Transverse colon (tissue), 4 donors: Measurements from ENCODE around the gene BTG3. TPM values are rescaled to one million over a fixed set of nuclear protein-coding genes. Genes with fewer than 3 reads are reported as not detected.

Source experiments
- DNase-seq: peaks from one replicate; pipeline ENCODE4 v3.0.0-alpha.2; 2019
- H3K27ac ChIP-seq, 4 donors: fragments of 200-600 bp; sonication (generic); 2 replicates each; pipeline ENCODE4 v1.5.1; 2016 to 2018; ENCODE audit warnings: inconsistent platforms in 4 of 4
- H3K27me3 ChIP-seq: fragments of 200-600 bp; sonication (generic); 2 replicates; pipeline ENCODE4 v1.5.1; 2017; ENCODE audit warnings: inconsistent platforms
- H3K36me3 ChIP-seq, 4 donors: fragments of 200-600 bp; sonication (generic); 2 replicates each; pipeline ENCODE4 v1.5.1; 2017 to 2019; ENCODE audit warnings: inconsistent platforms in 4 of 4
- H3K4me1 ChIP-seq, 4 donors: fragments of 200-600 bp; sonication (generic); 2 replicates each; pipeline ENCODE4 v1.5.1; 2017 to 2020; ENCODE audit warnings: inconsistent platforms in 4 of 4
- H3K4me3 ChIP-seq, 4 donors: fragments of 200-600 bp; sonication (generic); 1 replicate in 1 of 4; 2 replicates in 3 of 4; pipeline versions ENCODE4 v1.5.1 to v1.6.1; 2017 to 2019; ENCODE audit warnings: inconsistent platforms in 4 of 4
- H3K9me3 ChIP-seq, 2 donors: fragments of 200-600 bp; sonication (generic); 2 replicates each; pipeline ENCODE4 v1.5.1; 2017 to 2019; ENCODE audit warnings: inconsistent platforms in 2 of 2
- CTCF ChIP-seq, 5 experiments: fragments of 200-600 bp in 3 of 5; fragments of 450-650 bp in 2 of 5; sonication (generic) in 3 of 5; IDR thresholded peaks; 1 replicate in 2 of 5; 2 replicates in 3 of 5; pipeline ENCODE4 v1.5.1; 2016 to 2017; ENCODE audit warnings: antibody characterized with exemption in 5 of 5, inconsistent platforms in 3 of 5, mild to moderate bottlenecking in 2 of 5, moderate library complexity in 1 of 5
- EP300 ChIP-seq: sonication (generic); formaldehyde crosslinking; IDR thresholded peaks from one replicate; pipeline ENCODE4 v1.6.1; 2017; ENCODE audit warnings: antibody characterized with exemption, low read depth
- POLR2A ChIP-seq: fragments of 450-650 bp; IDR thresholded peaks from one replicate; pipeline ENCODE4 v1.6.1; 2016; ENCODE audit warnings: antibody characterized with exemption, mild to moderate bottlenecking, moderate library complexity
- POLR2AphosphoS5 ChIP-seq, 3 donors: sonication (generic); formaldehyde crosslinking; IDR thresholded peaks; one replicate each; pipeline ENCODE4 v1.6.1; 2016; ENCODE audit warnings: antibody characterized with exemption in 3 of 3
- WGBS, 2 donors: methylation state at CpG; one replicate each; pipeline ENCODE4 v1.1.5; 2018; ENCODE audit warnings: low coverage in 1 of 2; 5-methylcytosine and 5-hydroxymethylcytosine counted together
- in situ Hi-C, 4 donors: fragments of 200-750 bp; cut with MboI; loops; one replicate each; pipeline versions ENCODE4 v1.15.0 to v1.15.1; 2017; ENCODE audit warnings: low sequenced_read_pairs in 3 of 4, low pct_ligation_motif_present in 1 of 4, low pct_unique_long_range_greater_than_20kb in 1 of 4
- intact Hi-C: fragments of 100-400 bp; cut with DNase I; formaldehyde crosslinking; loops from one replicate; pipeline ENCODE4 v1.15.1; 2023; ENCODE audit warnings: low total_unique reads
- total RNA-seq, 4 donors: library from RNA; depleted of rRNA; stranded (reverse); fragments of >200 nt; gene quantifications; one replicate each; pipeline ENCODE4 v1.1.0, GENCODE V29; 2016

BTG3 gene
- total RNA-seq, 4 donors from 2014 or later, result 26.9 to 152 (median 45.3) TPM

- peak overlapping the region; percentile 91 to 94 (median 92) for H3K27ac ChIP-seq
- no peaks in the 10 kb centered on the region for H3K36me3 ChIP-seq
- 45 to 47% methylated on average over 2 to 16 of the region's 16 CpGs for WGBS, 2 donors
- peaks cover 7 to 35% (median 16%) of the 10 kb centered on the region in 4 donors for H3K4me1 ChIP-seq
- intact Hi-C loops (no loop called here), in situ Hi-C loops (no loop called here)
- H3K27me3 ChIP-seq, result no peaks in the 10 kb centered on the region
- DNase-seq, result peak; percentile 34
- no peaks in the 10 kb centered on the region for H3K9me3 ChIP-seq
- TF ChIP-seq POLR2A (no peak), POLR2AphosphoS5 (IDR thresholded peaks at IDR 0.05) (no peak), EP300 (no peak), CTCF (IDR thresholded peaks at IDR 0.05) (no peak)
- peak overlapping the region; percentile 76 to 95 (median 91) for H3K4me3 ChIP-seq
Observed at GRCh38 chr21:17613242-17613676, 558 bp upstream of the BTG3 start.

GRCh38 chr21:17612023-17612564 lies 607 bp downstream of the BTG3 start:
- H3K9me3 ChIP-seq, result no peaks in the 10 kb centered on the region
- no peaks in the 10 kb centered on the region for H3K27me3 ChIP-seq
- H3K4me3 ChIP-seq, result peak overlapping the region; percentile 76 to 95 (median 91)
- TF ChIP-seq POLR2AphosphoS5 (IDR thresholded peaks at IDR 0.05) (no peak), CTCF (IDR thresholded peaks at IDR 0.05) (no peak), EP300 (no peak), POLR2A (no peak)
- intact Hi-C loops, result no loop called here
- no peaks in the 10 kb centered on the region for H3K36me3 ChIP-seq
- H3K4me1 ChIP-seq, result peaks cover 15 to 47% (median 24%) of the 10 kb centered on the region in 4 donors
- in situ Hi-C loops, result no loop called here
- DNase-seq, result peak; percentile 41
- 1% methylated on average over 21 of the region's 50 CpGs; no CpG with 5 or more reads in 1 of the 2 donors for WGBS, 2 donors
- peak overlapping the region; percentile 91 to 94 (median 92) for H3K27ac ChIP-seq

- in situ Hi-C loops (no loop called here), intact Hi-C loops (no loop called here)
- WGBS, 2 donors, result 0% methylated on average over 14 to 26 of the region's 26 CpGs
- Histone ChIP-seq H3K9me3 (no peaks in the 10 kb centered on the region), H3K4me3 (peak overlapping the region; percentile 76 to 95 (median 91)), H3K4me1 (peaks cover 15 to 51% (median 24%) of the 10 kb centered on the region in 4 donors), H3K27me3 (no peaks in the 10 kb centered on the region), H3K27ac (peak overlapping the region; percentile 91 to 94 (median 92)), H3K36me3 (peaks cover 0 to 3% (median 0%) of the 10 kb centered on the region in 4 donors)
- DNase-seq, result peak; percentile 87
- peak; percentile 59 for TF ChIP-seq POLR2A
- TF ChIP-seq CTCF (IDR thresholded peaks at IDR 0.05), result peak in 3 of 5 experiments; percentile 16 to 34 (median 27)
- no peak for TF ChIP-seq EP300
- peak; percentile 58 to 75 (median 74) for TF ChIP-seq POLR2AphosphoS5 (IDR thresholded peaks at IDR 0.05)
Observed at GRCh38 chr21:17611414-17612022, 1.2 kb downstream of the BTG3 start.

DNA sequence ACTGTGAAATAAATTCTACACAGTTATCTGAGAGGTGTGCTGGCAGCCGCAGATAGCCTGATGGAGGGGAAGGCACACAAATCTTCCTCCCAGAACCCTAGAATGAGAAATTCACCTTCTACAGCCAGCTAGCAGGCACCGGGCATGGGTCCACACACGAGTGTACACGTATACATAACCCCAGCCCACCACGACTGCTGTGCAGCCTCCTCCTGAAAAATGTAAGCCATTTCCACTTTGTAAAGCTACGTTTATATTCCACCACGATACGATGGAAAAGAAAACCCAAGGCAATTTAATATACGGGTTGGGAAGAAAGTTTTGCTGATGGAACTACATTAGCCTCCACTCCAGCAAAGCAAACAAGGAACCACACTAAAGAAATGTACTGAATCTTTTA lies 1.8 kb downstream of the BTG3 start:
- intact Hi-C loops (no loop called here), in situ Hi-C loops (no loop called here)
- 8 to 31% methylated on average over 2 to 9 of the region's 9 CpGs for whole genome bisulfite sequencing, 2 donors

More for the DNA sequence above, 1.8 kb downstream of the BTG3 start:
- Histone ChIP-seq H3K27me3 (no peaks in the 10 kb centered on the region), H3K9me3 (no peaks in the 10 kb centered on the region), H3K4me3 (peak overlapping the region; percentile 11 to 95 (median 91)), H3K36me3 (peaks cover 0 to 6% (median 0%) of the 10 kb centered on the region in 4 donors), H3K27ac (peak overlapping the region; percentile 91 to 94 (median 92)), H3K4me1 (peaks cover 15 to 51% (median 24%) of the 10 kb centered on the region in 4 donors)
- peak; percentile 15 for DNase-seq
- no peak for TF ChIP-seq EP300
- no peak for TF ChIP-seq POLR2A
